ENCODE data around the gene THBS2.

- no peak for TF ChIP-seq CTCF (conservative IDR thresholded peaks at IDR 0.05)
- no peak for TF ChIP-seq EZH2 (IDR thresholded peaks at IDR 0.05; ENCODE audit: low read depth)
Observed at GRCh38 chr6:169231790-169232506, 21.7 kb downstream of the THBS2 start.
